Measurements from ENCODE around the gene FKBP7.
A peak's percentile ranks its signal among the peaks of the same experiment; 100 is the strongest.

FKBP7 gene

GRCh38 chr2:178415979-178416378 is 62.4 kb downstream of the FKBP7 start:
- no peak for TF ChIP-seq CTCF (IDR thresholded peaks at IDR 0.05; ENCODE audit: low read depth, low read length)
- H3K4me3 ChIP-seq (ENCODE audit: low read depth, low read length), result no peak overlapping the region

DNA sequence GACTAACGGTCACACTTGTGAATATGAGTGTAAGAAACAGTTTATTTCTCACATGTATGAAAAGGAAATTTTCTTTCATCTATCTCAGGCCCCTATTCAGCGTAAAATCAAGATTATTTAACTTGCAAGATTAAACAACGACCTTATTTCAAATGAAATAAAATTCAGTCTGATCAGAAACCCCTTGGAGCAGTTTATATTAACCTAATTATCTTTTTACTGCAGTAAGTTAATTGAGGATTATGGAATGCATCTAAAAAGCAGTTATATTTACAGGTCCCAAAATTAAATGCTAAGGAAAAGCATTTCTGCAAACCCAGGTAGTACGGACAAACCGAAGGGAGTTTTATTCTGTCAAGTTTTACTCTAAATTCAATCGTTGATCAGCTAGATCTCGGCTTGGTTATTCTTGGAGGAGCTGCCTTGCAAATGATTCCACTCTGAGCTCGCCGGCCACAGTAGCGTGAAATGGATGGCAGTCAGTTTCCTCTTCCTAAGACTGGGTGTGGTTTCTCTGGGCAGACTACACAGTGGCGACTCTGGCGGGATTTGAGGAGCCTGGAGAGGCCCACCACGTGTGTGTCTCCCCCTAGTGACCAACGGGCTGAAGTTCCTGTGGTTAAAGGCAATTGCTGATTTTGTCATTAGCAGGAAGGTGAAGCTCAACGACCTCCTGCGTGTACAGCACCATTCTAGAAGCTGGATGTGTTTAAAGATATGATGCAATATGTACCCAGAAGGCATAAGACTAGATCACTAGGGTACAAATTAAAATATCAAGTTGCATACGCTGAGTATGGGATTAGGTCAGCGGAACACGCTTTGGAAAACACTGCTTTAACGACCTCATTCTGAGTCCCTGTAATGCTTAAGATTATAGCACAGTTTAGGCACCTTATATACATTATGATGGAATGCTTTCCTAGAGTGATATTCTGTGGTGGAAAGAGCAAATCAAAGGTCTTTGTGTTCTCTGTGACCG is 63.8 kb downstream of the FKBP7 start:
- H3K4me3 ChIP-seq (ENCODE audit: low read depth, low read length), result peak overlapping the region; percentile 54
- peak; percentile 90 for TF ChIP-seq CTCF (IDR thresholded peaks at IDR 0.05; ENCODE audit: low read depth, low read length)
